Measurements from ENCODE around the gene GNAI1. TPM values are rescaled to one million over a fixed set of nuclear protein-coding genes. Genes with fewer than 3 reads are reported as not detected.

GNAI1 gene
- total and polyA plus RNA-seq, 2 donors (not counting 1 experiment from before 2014, with no cell fraction given), result not detected

DNA sequence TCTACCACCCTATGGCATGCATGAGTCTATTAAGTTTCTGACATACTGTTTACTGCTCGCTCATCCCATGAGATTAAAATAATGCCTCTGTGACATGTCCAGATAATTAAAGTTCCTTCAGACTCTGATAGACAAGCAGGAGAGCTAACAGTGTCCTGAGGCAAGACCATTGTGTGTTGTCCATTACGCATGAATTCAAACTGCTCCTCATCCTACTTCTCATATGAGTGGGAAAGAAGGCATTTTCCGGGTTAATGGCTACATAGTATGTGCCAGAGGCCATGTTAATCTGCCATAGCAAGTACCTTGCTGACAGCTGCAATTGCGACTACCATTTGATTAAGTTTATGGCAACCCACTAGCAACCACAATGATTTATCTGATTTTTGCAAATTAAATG lies 113.3 kb downstream of the GNAI1 start:
- WGBS (ENCODE audit: insufficient coverage), result 100% methylated on average over 2 of the region's 4 CpGs
- Histone ChIP-seq H3K9ac (ENCODE audit: low read length) (no peak overlapping the region), H3K36me3 (replicated peaks in 1 of 2; ENCODE audit: control extremely low read depth in 1 of 2, control insufficient read depth in 1 of 2, extremely low read depth in 1 of 2, insufficient read depth in 2 of 2, low read length in 1 of 2) (no peaks in the 10 kb centered on the region), H3K79me2 (ENCODE audit: control insufficient read depth, insufficient read depth, low read length) (no peaks in the 10 kb centered on the region), H4K20me1 (ENCODE audit: control insufficient read depth, insufficient read depth, low read length, poor library complexity, severe bottlenecking) (no peaks in the 10 kb centered on the region), H3K4me1 (ENCODE audit: control insufficient read depth in 2 of 2, insufficient read depth in 2 of 2, low read length in 2 of 2) (no peaks in the 10 kb centered on the region), H3K4me2 (replicated peaks; ENCODE audit: low read depth, low read length, poor library complexity, severe bottlenecking) (no peak overlapping the region), H3K4me3 (ENCODE audit: control extremely low read depth in 1 of 5, extremely low read depth in 1 of 5, insufficient read depth in 1 of 5, low read depth in 2 of 5, low read length in 4 of 5) (no peak overlapping the region), H3K9me3 (ENCODE audit: control extremely low read depth in 1 of 3, control insufficient read depth in 2 of 3, insufficient read depth in 1 of 3, low read length in 2 of 3) (no peaks in the 10 kb centered on the region), H2AFZ (ENCODE audit: insufficient read depth, low read depth, low read length, poor library complexity, severe bottlenecking) (no peak overlapping the region), H3K27ac (ENCODE audit: low read length in 2 of 2) (no peak overlapping the region), H3K27me3 (replicated peaks in 1 of 4; ENCODE audit: control extremely low read depth in 1 of 4, control insufficient read depth in 3 of 4, insufficient read depth in 4 of 4, low read length in 3 of 4) (no peaks in the 10 kb centered on the region)
- TF ChIP-seq, protein P1, sequence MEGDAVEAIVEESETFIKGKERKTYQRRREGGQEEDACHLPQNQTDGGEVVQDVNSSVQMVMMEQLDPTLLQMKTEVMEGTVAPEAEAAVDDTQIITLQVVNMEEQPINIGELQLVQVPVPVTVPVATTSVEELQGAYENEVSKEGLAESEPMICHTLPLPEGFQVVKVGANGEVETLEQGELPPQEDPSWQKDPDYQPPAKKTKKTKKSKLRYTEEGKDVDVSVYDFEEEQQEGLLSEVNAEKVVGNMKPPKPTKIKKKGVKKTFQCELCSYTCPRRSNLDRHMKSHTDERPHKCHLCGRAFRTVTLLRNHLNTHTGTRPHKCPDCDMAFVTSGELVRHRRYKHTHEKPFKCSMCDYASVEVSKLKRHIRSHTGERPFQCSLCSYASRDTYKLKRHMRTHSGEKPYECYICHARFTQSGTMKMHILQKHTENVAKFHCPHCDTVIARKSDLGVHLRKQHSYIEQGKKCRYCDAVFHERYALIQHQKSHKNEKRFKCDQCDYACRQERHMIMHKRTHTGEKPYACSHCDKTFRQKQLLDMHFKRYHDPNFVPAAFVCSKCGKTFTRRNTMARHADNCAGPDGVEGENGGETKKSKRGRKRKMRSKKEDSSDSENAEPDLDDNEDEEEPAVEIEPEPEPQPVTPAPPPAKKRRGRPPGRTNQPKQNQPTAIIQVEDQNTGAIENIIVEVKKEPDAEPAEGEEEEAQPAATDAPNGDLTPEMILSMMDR (IDR thresholded peaks at IDR 0.05), result no peak
- no peak for TF ChIP-seq EZH2 (IDR thresholded peaks at IDR 0.05; ENCODE audit: borderline replicate concordance, insufficient read depth, low read depth, low read length, poor library complexity, severe bottlenecking)
- H3K4me3 Mint-ChIP-seq, result no peak overlapping the region
- ChIA-PET POLR2A (no interaction called here), CTCF (no interaction called here)
- H3K4me1 Mint-ChIP-seq, result no peaks in the 10 kb centered on the region
- ATAC-seq (ENCODE audit: low read depth) (no peak), DNase-seq (no peak)
- no peaks in the 10 kb centered on the region for H3K27me3 Mint-ChIP-seq
- H3K27ac Mint-ChIP-seq, result no peak overlapping the region
- intact Hi-C loops (cut with micrococcal nuclease), result no loop called here
- H3K9me3 Mint-ChIP-seq (ENCODE audit: insufficient read depth), result no peaks in the 10 kb centered on the region

- Mint-ChIP-seq H3K27me3 (no peaks in the 10 kb centered on the region), H3K4me3 (no peak overlapping the region), H3K4me1 (no peaks in the 10 kb centered on the region), H3K27ac (no peak overlapping the region), H3K9me3 (ENCODE audit: insufficient read depth) (no peaks in the 10 kb centered on the region)
- Histone ChIP-seq H3K36me3 (replicated peaks in 1 of 2; ENCODE audit: control extremely low read depth in 1 of 2, control insufficient read depth in 1 of 2, extremely low read depth in 1 of 2, insufficient read depth in 2 of 2, low read length in 1 of 2) (no peaks in the 10 kb centered on the region), H3K27ac (ENCODE audit: low read length in 2 of 2) (no peak overlapping the region), H3K27me3 (replicated peaks in 1 of 4; ENCODE audit: control extremely low read depth in 1 of 4, control insufficient read depth in 3 of 4, insufficient read depth in 4 of 4, low read length in 3 of 4) (no peaks in the 10 kb centered on the region), H4K20me1 (ENCODE audit: control insufficient read depth, insufficient read depth, low read length, poor library complexity, severe bottlenecking) (no peaks in the 10 kb centered on the region), H3K4me1 (ENCODE audit: control insufficient read depth in 2 of 2, insufficient read depth in 2 of 2, low read length in 2 of 2) (no peaks in the 10 kb centered on the region), H3K4me2 (replicated peaks; ENCODE audit: low read depth, low read length, poor library complexity, severe bottlenecking) (no peak overlapping the region), H3K9me3 (ENCODE audit: control extremely low read depth in 1 of 3, control insufficient read depth in 2 of 3, insufficient read depth in 1 of 3, low read length in 2 of 3) (no peaks in the 10 kb centered on the region), H3K9ac (ENCODE audit: low read length) (no peak overlapping the region), H2AFZ (ENCODE audit: insufficient read depth, low read depth, low read length, poor library complexity, severe bottlenecking) (no peak overlapping the region), H3K79me2 (ENCODE audit: control insufficient read depth, insufficient read depth, low read length) (no peaks in the 10 kb centered on the region), H3K4me3 (ENCODE audit: control extremely low read depth in 1 of 5, extremely low read depth in 1 of 5, insufficient read depth in 1 of 5, low read depth in 2 of 5, low read length in 4 of 5) (no peak overlapping the region)
- ChIA-PET POLR2A (no interaction called here), CTCF (no interaction called here)
- no peak for DNase-seq
- TF ChIP-seq EZH2 (IDR thresholded peaks at IDR 0.05; ENCODE audit: borderline replicate concordance, insufficient read depth, low read depth, low read length, poor library complexity, severe bottlenecking), result no peak
- TF ChIP-seq, protein P1 (IDR thresholded peaks at IDR 0.05), result no peak
- ATAC-seq (ENCODE audit: low read depth), result no peak
- intact Hi-C loops (cut with micrococcal nuclease), result no loop called here
Observed at GRCh38 chr7:80249184-80249583, 114.6 kb downstream of the GNAI1 start.

All from B cell (primary cell).